Heart left ventricle (tissue), 16 donors: ENCODE results near the gene AP1G1. TPM values are rescaled to one million over a fixed set of nuclear protein-coding genes. Genes with fewer than 3 reads are reported as not detected.
A peak's percentile ranks its signal among the peaks of the same experiment; 100 is the strongest.

ENCODE experiments used
- ATAC-seq, 4 donors: fragments of 200-7000 bp; cut with Tn5 transposase; one replicate each; pipeline ENCODE4 v1.9.1; 2020 to 2022; ENCODE audit warnings: moderate library complexity in 4 of 4, mild to moderate bottlenecking in 3 of 4, moderate number of reproducible peaks in 1 of 4
- DNase-seq, 5 donors: peaks; one replicate each; pipeline ENCODE4 v3.0.0-alpha.2; 2020
- H3K27ac ChIP-seq, 12 donors: fragments of 200-600 bp; sonication (generic) in 4 of 12; one replicate each; pipeline versions ENCODE4 v1.5.0 to v1.8.0; 2016 to 2022; ENCODE audit warnings: mild to moderate bottlenecking in 2 of 12
- H3K27me3 ChIP-seq, 9 donors: fragments of 200-600 bp; sonication (generic) in 2 of 9; one replicate each; pipeline versions ENCODE4 v1.5.1 to v1.8.0; 2016 to 2022; ENCODE audit warnings: mild to moderate bottlenecking in 3 of 9
- H3K36me3 ChIP-seq, 9 donors: fragments of 200-600 bp; sonication (generic) in 2 of 9; one replicate each; pipeline versions ENCODE4 v1.5.0 to v1.8.0; 2018 to 2022; ENCODE audit warnings: mild to moderate bottlenecking in 2 of 9
- H3K4me1 ChIP-seq, 12 donors: fragments of 200-600 bp; sonication (generic) in 4 of 12; one replicate each; pipeline versions ENCODE4 v1.5.0 to v1.8.0; 2016 to 2022; ENCODE audit warnings: mild to moderate bottlenecking in 3 of 12
- H3K4me3 ChIP-seq, 12 donors: fragments of 200-600 bp; sonication (generic) in 4 of 12; one replicate each; pipeline versions ENCODE4 v1.5.0 to v1.8.0; 2017 to 2022; ENCODE audit warnings: mild to moderate bottlenecking in 9 of 12, moderate library complexity in 4 of 12
- H3K9me3 ChIP-seq, 12 donors: fragments of 200-600 bp; sonication (generic) in 4 of 12; one replicate each; pipeline versions ENCODE4 v1.5.0 to v1.8.0; 2016 to 2022; ENCODE audit warnings: mild to moderate bottlenecking in 1 of 12
- POLR2A ChIP-seq, 2 donors: fragments of 450-650 bp; IDR thresholded peaks; one replicate each; pipeline ENCODE4 v1.6.1; 2017; ENCODE audit warnings: antibody characterized with exemption in 2 of 2, mild to moderate bottlenecking in 2 of 2, moderate library complexity in 2 of 2
- WGBS, 4 donors: extraction: QIAGEN DNeasy Blood & Tissue Kit in 2 of 4; methylation state at CpG; one replicate each; pipeline versions ENCODE4 v1.1.5 to v1.1.7; 2013 to 2018; 5-methylcytosine and 5-hydroxymethylcytosine counted together
- intact Hi-C, 10 donors: fragments of 100-400 bp; cut with DNase I; formaldehyde crosslinking; loops; one replicate each; pipeline versions ENCODE4 v1.11.1 to v1.14.2; 2022
- polyA plus RNA-seq, 2 donors: library from polyadenylated mRNA; stranded (reverse); fragments of 200-250 nt; gene quantifications; one replicate each; pipeline ENCODE4 v1.2.3, GENCODE V29; 2013
- total RNA-seq, 9 donors: library from RNA; depleted of rRNA in 2 of 9; stranded (reverse); fragments of >200 nt in 2 of 9; fragmentation: NEBNext Ultra II Directional in 3 of 9; extraction: Animal tissue kit (Norgen Biotek cat#: 25700) in 3 of 9; gene quantifications; one replicate each; pipeline versions ENCODE4 v1.1.0 to v1.2.4, GENCODE V29; 2016 to 2023
- TF ChIP-seq, protein P1 (sequence below), 12 donors: fragments of 200-600 bp; sonication (generic) in 4 of 12; IDR thresholded peaks; one replicate each; pipeline versions ENCODE4 v1.5.0 to v1.8.0; 2018 to 2022; ENCODE audit warnings: antibody characterized with exemption in 12 of 12, mild to moderate bottlenecking in 5 of 12
- donor health status: ischemic (EF 13 %, LVEDD 7.1; RV severe dilation, severe dysfunction).
- donor health status: healthy with polysubstance abuse.
- donor health status: DM: no; HTN: yes; CAD: no.
- donor health status: DM: no; HTN: no; CAD: no.
- donor health status: ischemic (EF 25% LVEDD 6.9; RV normal size, moderate dysfunction).
- donor health status: ischemic (EF 25% LVEDD 5.7; RV mildly dilated, moderate dysfunction).
- donor health status: healthy.
- donor health status: DM: yes; HTN: yes; CAD: no.
- donor health status: ischemic (EF 35%, LVEDD 5.7; RV mildly dilated, moderate dysfunction).
- donor health status: nonischemic (EF 11% LVEDD 7.7; RV severe dilation, severe dysfunction).
- donor health status: DM: yes; HTN: yes; CAD: no.
- donor health status: PGD.
- donor health status: ischemic (EF 29% LVEDD 5.4; RV normal size, mild dysfunction).
- donor health status: nonischemic (EF 23%, LVEDD 6.1; RV moderate dilation, normal function).

AP1G1 gene
- total and polyA plus RNA-seq, 11 donors = 10.5 to 60.5 (median 36.4) TPM

DNA sequence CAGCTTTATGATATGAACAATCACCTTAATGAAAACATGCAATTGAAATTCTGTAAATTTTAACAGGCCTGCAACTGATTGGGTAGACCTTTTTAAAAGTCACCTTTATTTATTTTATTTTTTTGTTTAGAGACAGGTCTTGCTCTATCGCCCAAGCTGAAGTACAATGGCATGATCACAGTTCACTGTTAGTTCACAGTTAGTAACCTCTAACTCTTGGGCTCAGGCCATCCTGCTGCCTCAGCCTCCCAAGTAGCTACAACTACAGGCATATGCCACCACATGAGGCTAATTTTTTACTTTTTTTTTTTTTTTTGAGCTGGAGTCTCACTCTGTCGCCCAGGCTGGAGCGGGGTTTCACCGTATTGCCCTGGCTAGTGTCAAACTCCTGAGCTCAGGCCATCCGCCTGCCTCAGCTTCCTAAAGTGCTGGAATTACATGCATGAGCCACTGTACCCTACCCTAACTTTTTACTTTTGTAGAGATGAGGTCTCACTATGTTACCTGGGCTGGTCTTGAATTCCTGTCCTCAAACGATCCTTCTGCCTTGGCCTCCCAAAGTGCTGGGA lies 28.0 kb downstream of the AP1G1 start:
- no peak overlapping the region for H3K27ac ChIP-seq
- intact Hi-C loops = no loop called here
- 96 to 99% (median 97%) methylated on average over 6 of the region's 6 CpGs for WGBS, 4 donors
- no peak for DNase-seq
- H3K4me3 ChIP-seq = no peak overlapping the region
- no peak for TF ChIP-seq POLR2A (IDR thresholded peaks at IDR 0.05)
- TF ChIP-seq, protein P1, sequence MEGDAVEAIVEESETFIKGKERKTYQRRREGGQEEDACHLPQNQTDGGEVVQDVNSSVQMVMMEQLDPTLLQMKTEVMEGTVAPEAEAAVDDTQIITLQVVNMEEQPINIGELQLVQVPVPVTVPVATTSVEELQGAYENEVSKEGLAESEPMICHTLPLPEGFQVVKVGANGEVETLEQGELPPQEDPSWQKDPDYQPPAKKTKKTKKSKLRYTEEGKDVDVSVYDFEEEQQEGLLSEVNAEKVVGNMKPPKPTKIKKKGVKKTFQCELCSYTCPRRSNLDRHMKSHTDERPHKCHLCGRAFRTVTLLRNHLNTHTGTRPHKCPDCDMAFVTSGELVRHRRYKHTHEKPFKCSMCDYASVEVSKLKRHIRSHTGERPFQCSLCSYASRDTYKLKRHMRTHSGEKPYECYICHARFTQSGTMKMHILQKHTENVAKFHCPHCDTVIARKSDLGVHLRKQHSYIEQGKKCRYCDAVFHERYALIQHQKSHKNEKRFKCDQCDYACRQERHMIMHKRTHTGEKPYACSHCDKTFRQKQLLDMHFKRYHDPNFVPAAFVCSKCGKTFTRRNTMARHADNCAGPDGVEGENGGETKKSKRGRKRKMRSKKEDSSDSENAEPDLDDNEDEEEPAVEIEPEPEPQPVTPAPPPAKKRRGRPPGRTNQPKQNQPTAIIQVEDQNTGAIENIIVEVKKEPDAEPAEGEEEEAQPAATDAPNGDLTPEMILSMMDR (IDR thresholded peaks at IDR 0.05) = no peak
- peaks cover 0 to 18% (median 2%) of the 10 kb centered on the region in 12 donors for H3K4me1 ChIP-seq
- no peaks in the 10 kb centered on the region for H3K27me3 ChIP-seq
- ATAC-seq = no peak
- peaks cover 0 to 74% (median 30%) of the 10 kb centered on the region in 9 donors for H3K36me3 ChIP-seq
- no peaks in the 10 kb centered on the region for H3K9me3 ChIP-seq

DNA sequence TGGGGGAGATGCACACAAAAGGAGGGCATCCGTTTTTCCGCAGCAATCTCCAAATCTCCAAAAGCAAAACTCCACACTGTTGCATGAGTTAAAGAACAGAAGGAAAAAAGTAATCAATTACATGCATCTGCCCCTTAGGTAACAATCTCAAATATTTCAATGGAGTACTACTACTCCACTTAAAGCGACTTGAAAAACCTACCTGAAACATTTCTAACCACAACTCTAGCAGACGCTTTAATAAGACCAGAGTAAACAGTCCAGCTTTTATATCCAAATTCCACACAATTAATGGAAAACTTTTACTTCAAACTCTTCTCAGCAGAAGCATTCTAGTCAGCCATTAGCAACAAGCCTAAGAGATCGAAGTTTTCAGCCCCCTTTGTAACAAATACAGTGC lies 29.9 kb downstream of the AP1G1 start:
- WGBS, 4 donors = 89 to 92% (median 90%) methylated on average over 5 of the region's 5 CpGs
- DNase-seq = no peak
- no peaks in the 10 kb centered on the region for H3K27me3 ChIP-seq
- H3K9me3 ChIP-seq = no peaks in the 10 kb centered on the region
- H3K4me3 ChIP-seq = no peak overlapping the region
- no peak for ATAC-seq
- no peak overlapping the region for H3K27ac ChIP-seq
- peaks cover 0 to 63% (median 26%) of the 10 kb centered on the region in 9 donors for H3K36me3 ChIP-seq
- TF ChIP-seq, protein P1 (IDR thresholded peaks at IDR 0.05) = no peak
- TF ChIP-seq POLR2A (IDR thresholded peaks at IDR 0.05) = no peak
- intact Hi-C loops = no loop called here
- peaks cover 0 to 18% (median 2%) of the 10 kb centered on the region in 12 donors for H3K4me1 ChIP-seq

DNA sequence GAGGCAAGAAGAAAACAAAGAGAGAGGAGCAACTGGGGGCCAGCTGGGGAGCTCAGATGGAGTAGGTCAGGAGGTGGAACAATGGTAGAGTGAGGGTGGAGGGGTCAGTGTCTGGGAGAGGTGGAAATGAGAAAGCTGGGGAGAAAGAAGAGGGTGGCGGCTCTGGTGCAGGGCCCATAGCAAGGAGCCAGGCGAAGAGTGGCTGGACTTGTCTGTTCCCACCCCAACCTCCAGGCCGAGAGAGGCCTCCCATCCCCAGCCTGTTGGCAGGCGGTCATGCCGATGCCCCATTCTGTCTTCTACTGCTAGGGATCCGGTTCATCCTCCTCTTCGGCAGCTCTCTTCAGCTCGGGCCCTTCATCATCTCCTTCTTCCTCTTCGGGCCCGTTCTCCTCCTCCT lies 31.3 kb downstream of the AP1G1 start:
- intact Hi-C loops = no loop called here
- Histone ChIP-seq H3K27me3 (no peaks in the 10 kb centered on the region), H3K9me3 (no peaks in the 10 kb centered on the region), H3K4me3 (no peak overlapping the region), H3K27ac (no peak overlapping the region), H3K4me1 (peaks cover 0 to 11% (median 2%) of the 10 kb centered on the region in 12 donors), H3K36me3 (peaks cover 0 to 69% (median 40%) of the 10 kb centered on the region in 9 donors)
- DNase-seq (no peak), ATAC-seq (peak in 1 of 4 donors; percentile 20)
- 90 to 99% (median 96%) methylated on average over 10 of the region's 10 CpGs for WGBS, 4 donors
- TF ChIP-seq, protein P1 (IDR thresholded peaks at IDR 0.05) = no peak
- no peak for TF ChIP-seq POLR2A (IDR thresholded peaks at IDR 0.05)

DNA sequence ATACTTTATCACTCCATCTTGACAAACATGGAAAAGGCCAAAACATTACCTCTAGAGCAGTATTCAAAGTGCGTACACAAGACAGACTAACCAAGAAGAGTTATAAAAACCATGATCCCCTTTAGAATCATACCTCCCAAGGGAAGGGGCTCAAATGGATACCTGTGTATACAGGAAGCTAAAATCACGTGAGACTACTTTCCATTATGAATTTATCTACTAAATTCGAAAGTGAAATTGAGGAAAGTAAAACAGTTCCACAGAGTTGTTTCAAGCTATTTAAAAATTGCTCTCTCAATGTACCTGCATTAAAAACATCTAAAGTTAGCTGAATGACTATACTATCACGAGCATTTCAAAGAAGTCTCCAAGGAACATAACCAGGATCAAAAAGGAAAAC lies 32.7 kb downstream of the AP1G1 start:
- peaks cover 0 to 75% (median 53%) of the 10 kb centered on the region in 9 donors for H3K36me3 ChIP-seq
- H3K4me3 ChIP-seq = no peak overlapping the region
- no peaks in the 10 kb centered on the region for H3K9me3 ChIP-seq
- H3K4me1 ChIP-seq = peaks cover 0 to 5% (median 0%) of the 10 kb centered on the region in 12 donors
- no peak for TF ChIP-seq POLR2A (IDR thresholded peaks at IDR 0.05)
- TF ChIP-seq, protein P1 (IDR thresholded peaks at IDR 0.05) = no peak
- no peaks in the 10 kb centered on the region for H3K27me3 ChIP-seq
- intact Hi-C loops = no loop called here
- H3K27ac ChIP-seq = no peak overlapping the region
- no peak for ATAC-seq
- WGBS, 4 donors = 82 to 89% (median 86%) methylated on average over 4 of the region's 4 CpGs
- DNase-seq = no peak
